ENCODE data around the gene RNF220.

- TF ChIP-seq NRF1 (IDR thresholded peaks at IDR 0.05; ENCODE audit: low read depth, low read length) (no peak), CTCF (IDR thresholded peaks at IDR 0.05) (no peak), SIN3A (IDR thresholded peaks at IDR 0.05; ENCODE audit: borderline replicate concordance, low read depth, low read length) (no peak), POLR2AphosphoS5 (IDR thresholded peaks at IDR 0.05; ENCODE audit: low read depth, low read length) (no peak), REST (IDR thresholded peaks at IDR 0.05; ENCODE audit: low read depth, low read length) (no peak)
These were observed 249.6 kb downstream of the RNF220 start for GRCh38 chr1:44654621-44655187.

Data from SK-N-SH (cell line).